ENCODE results near the gene KRTAP29-1.
"Not testable (repeated sequence)": the region's sequence is repeated elsewhere in the genome, so short reads cannot be mapped to it uniquely, and the experiment has no call there.

The KRTAP29-1 gene

GRCh38 chr17:41301916-41302901, at the start of gene KRTAP29-1:
Gene KRTAP29-1, minus strand, starts transcription at chr17:41302851. Its CDS starts 0 bp downstream, at chr17:41302851.
- no peak for DNase-seq

GRCh38 chr17:41351177-41351576, 48.5 kb upstream of the KRTAP29-1 start:
- DNase-seq: no peak

DNA sequence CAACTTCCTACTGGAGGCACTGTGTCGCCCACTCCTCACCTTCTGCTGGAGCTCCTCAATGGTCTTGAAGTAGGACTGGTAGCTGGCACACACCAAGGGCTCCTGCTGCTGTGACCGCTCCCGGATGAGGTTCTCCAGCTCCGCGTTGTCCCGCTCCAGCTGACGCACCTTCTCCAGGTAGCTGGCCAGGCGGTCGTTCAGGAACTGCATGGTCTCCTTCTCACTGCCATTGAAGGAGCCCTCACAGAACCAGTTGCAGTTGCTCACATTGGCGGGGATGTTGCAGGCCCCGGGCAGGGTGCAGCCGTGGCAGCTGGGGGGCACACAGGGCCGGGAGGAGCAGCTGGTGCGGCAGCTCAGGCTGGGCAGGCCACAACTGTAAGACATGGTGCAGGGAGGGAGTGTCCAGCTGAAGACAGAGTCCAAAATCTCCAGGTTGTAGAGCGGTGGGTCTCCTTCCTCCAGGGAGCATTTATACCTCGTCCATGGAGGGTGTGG, 47.8 kb upstream of the KRTAP29-1 start, which contains the start of gene KRT33A:
Gene KRT33A (minus strand): TSS at position 448 of the 498 bp plus-strand sequence. CDS start 61 bp downstream, at position 387.
- not testable (repeated sequence) for DNase-seq

GRCh38 chr17:41347869-41348760, 45.5 kb upstream of the KRTAP29-1 start:
- DNase-seq: no peak

DNA sequence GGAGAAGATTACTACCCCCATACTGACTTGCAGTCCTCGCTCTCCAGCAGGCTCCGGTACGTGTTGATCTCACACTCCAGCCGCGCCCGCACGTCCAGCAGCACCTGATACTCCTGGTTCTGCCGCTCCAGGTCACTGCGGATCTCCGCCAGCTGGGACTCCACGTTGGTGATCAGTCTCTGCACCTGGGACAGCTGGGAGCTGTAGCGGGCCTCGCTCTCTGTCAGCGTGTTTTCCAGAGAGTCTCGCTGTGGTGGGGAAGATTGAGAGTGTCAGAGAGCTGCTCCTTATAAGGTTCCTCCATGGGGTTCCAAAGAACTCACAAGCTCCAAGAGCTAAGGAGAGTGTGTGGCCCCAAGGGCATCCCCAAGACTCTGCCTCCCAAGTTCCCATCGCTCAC, 43.8 kb upstream of the KRTAP29-1 start:
- DNase-seq: not testable (repeated sequence)

GRCh38 chr17:41345992-41346391, 43.3 kb upstream of the KRTAP29-1 start:
- DNase-seq: no peak

GRCh38 chr17:41343029-41343428, 40.4 kb upstream of the KRTAP29-1 start:
- no peak for DNase-seq

DNA sequence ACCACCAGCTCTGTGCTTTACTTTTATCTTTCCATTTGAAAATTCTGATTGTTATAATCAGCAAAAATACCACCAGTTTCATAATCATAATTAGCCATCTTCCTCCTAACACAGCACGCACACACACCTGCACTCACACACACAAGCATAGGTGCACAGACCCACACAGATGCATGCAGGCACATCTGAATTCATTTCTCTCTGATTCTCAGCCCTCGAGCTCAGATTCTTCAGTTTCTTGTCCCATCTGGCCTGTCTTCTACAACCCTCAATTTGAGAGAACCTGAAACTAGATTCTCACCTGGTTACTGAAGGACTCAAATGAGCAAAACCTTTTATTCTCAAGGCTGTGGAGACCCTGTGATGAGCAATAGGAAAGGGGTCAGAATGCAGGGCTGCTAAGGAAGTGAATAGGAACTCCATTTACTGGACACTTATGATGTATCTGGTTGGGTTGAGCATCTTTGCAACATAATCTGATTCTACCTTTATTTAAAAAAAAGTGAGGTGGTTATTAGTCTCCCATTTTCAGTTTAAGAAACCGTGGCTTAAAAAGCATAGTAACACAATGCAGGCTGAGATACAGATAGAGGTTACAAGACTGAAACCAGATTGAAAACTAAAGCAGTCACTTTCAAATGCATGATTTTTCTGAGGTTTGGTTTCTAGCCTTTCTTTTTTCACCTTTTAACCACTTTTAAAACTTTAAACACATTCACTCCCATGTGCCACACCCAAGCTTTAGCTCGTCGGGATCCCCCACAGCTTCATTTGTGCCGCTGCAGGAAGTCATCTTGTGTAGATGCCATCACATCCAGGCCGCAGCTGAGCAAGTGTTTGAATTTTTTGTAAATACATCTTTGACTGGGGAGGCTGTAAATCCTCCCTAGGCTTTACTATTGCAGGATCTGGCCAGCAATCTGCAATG, 38.5 kb upstream of the KRTAP29-1 start:
- peak in 1 of 2 experiments; percentile 27 for DNase-seq

- DNase-seq: no peak
These were observed 37.8 kb upstream of the KRTAP29-1 start for GRCh38 chr17:41340494-41340893.

- DNase-seq: no peak
These were observed 37.0 kb upstream of the KRTAP29-1 start for GRCh38 chr17:41339571-41340172.

DNA sequence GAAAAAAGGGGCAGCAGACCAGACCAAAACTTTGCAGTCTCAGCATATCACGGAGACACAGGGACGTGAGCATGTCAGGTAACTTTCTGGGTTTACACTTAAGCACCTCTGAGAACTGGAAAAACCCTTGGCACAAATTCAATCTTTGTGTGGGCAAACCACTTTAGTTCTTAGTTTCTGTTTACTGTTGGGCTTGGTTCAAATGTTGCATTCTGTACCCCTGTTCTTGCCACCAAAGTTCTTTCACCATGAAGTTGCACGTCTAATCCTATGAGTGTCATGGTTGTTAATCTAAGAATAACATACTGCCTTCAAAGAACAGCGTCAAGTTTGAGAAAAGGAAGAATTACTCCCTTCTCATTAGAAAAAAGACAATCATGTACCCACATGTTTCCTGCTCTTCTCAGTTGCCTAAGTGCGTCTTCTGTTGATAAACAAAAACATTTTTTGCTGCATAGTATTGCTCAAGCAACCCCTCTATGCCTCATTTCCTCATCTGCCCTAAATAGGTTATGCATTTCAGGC, 36.4 kb upstream of the KRTAP29-1 start:
- DNase-seq: peak; percentile 12 to 15

DNA sequence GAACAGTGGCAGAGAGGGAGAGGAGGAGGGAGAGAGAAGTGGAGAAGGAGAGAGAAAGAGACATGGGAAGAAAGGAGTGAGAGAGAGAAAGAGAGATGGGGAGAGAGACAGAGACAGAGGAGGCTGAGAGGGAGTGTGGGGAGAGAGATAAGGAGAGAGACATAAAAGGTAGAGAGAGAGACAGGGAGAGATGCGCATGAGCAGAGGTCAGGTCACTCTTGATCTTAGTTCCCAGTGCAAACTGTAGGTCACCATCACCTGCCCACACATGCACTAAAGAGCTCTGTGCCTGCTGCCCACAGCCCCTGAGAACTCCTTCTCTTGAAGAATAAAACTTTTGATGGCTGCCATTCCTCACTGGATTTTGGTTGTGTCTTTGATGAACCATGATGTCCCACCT, 33.1 kb upstream of the KRTAP29-1 start:
- DNase-seq: no peak

GRCh38 chr17:41334385-41335305, 32.0 kb upstream of the KRTAP29-1 start:
- DNase-seq: no peak

GRCh38 chr17:41333836-41334235, 31.2 kb upstream of the KRTAP29-1 start:
- DNase-seq: no peak

- no peak for DNase-seq
These were observed 30.4 kb upstream of the KRTAP29-1 start for GRCh38 chr17:41333098-41333497.

DNA sequence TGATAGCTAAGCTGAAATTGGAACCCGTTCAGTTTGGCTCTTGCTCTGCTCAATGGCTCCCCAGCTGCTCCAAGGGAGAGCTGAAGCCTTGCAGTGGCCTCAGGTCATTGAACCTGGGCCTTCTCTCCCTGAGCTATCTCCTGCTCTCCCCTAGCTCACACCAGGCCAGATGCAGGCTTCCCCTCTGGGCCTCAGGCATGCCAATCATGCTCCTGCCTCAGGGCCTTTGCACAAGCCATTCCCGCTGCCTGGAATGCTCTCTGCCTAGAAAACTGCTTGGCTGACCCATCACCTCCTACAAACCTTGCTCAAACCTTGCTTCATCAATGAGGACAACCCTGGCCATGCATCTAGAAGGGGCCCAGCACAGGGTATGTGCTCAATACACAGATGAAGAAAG, 29.6 kb upstream of the KRTAP29-1 start:
- no peak for DNase-seq

DNA sequence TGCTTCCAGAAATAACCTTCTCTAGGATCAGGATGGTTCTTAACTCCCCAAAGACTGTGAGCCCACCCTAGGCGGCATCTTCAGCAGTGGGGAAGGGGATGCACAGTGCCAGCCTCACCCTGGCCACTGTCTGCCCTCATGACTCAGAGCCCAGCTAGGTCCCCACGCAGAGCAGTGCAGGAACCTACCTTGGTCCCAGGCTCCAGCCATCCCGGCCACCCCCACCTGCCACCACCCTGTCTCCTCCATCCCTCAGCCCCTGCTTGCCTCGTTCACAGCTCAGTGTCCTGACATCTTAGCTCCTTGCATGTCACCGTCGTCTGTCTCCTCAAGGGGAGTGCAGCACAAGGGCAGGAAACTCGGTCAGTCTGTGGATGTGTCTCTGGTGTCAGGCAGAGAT, 29.0 kb upstream of the KRTAP29-1 start:
- DNase-seq: no peak

DNA sequence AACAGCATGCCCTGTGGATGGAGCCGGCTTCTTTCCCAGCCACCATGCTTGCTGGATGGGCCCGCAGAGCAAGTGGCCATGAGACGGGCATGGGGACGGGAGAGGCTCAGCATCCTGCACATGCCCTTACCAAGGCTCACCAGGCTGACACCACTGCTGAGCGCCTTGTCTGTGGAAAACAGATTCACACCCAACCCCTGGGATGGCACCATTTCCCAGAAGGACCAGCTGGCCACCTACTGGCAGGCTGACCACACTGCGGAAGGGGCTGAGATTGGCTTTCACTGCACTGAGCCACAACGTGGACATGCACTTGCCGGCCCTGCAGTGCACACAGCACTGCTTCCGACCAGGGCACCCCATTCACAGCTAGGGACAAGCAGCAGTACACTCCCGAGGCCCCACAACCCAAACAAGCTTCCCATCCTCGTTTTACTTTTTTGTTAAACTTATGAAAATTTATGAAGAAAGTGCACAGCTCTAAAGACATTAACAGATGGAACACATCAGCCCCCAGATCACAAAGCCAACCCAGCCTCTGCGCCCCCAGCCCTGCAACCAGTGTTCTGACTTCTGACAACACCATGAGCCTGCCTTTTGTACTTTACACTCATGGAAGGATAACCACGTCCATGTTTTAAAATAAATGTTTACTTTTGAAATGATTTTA, 26.8 kb upstream of the KRTAP29-1 start:
- DNase-seq: no peak

- DNase-seq: no peak
These were observed 25.6 kb upstream of the KRTAP29-1 start for GRCh38 chr17:41328207-41328606.
